Measurements from ENCODE around the gene ERP29. TPM values are rescaled to one million over a fixed set of nuclear protein-coding genes. Genes with fewer than 3 reads are reported as not detected.
"Not testable (repeated sequence)": the region's sequence is repeated elsewhere in the genome, so short reads cannot be mapped to it uniquely, and the experiment has no call there.

The ERP29 gene
- total RNA-seq, 1 donor from 2014 or later = 101 TPM

GRCh38 chr12:111991946-111992345, 21.3 kb upstream of the ERP29 start:
- Mint-ChIP-seq H3K9me3 (no peaks in the 10 kb centered on the region), H3K4me3 (no peak overlapping the region), H3K27ac (ENCODE audit: unreplicated experiment) (no peak overlapping the region), H3K4me1 (no peaks in the 10 kb centered on the region), H3K36me3 (ENCODE audit: low read depth) (peaks cover 4% of the 10 kb centered on the region), H3K27me3 (ENCODE audit: low read depth) (no peaks in the 10 kb centered on the region)
- no peak for TF ChIP-seq CTCF (conservative IDR thresholded peaks at IDR 0.05)
- no peak for DNase-seq (ENCODE audit: low read depth, low spot score)

- Mint-ChIP-seq H3K4me1 (no peaks in the 10 kb centered on the region), H3K4me3 (no peak overlapping the region)
- no peak for DNase-seq (ENCODE audit: low read depth, low spot score)
Observed at GRCh38 chr12:111992464-111992863, 20.8 kb upstream of the ERP29 start.

GRCh38 chr12:111993292-111994150, 19.7 kb upstream of the ERP29 start:
- Mint-ChIP-seq H3K27me3 (ENCODE audit: low read depth) (no peaks in the 10 kb centered on the region), H3K4me1 (no peaks in the 10 kb centered on the region), H3K36me3 (ENCODE audit: low read depth) (no peaks in the 10 kb centered on the region), H3K9me3 (no peaks in the 10 kb centered on the region), H3K27ac (ENCODE audit: unreplicated experiment) (peak overlapping the region; percentile 64), H3K4me3 (no peak overlapping the region)
- DNase-seq (ENCODE audit: low read depth, low spot score) = no peak
- TF ChIP-seq CTCF (conservative IDR thresholded peaks at IDR 0.05) = no peak

More at GRCh38 chr12:111992464-111992863, 20.8 kb upstream of the ERP29 start:
- no peaks in the 10 kb centered on the region for H3K9me3 Mint-ChIP-seq
- no peak overlapping the region for H3K27ac Mint-ChIP-seq (ENCODE audit: unreplicated experiment)
- TF ChIP-seq CTCF (conservative IDR thresholded peaks at IDR 0.05) = no peak
- peaks cover 4% of the 10 kb centered on the region for H3K36me3 Mint-ChIP-seq (ENCODE audit: low read depth)
- H3K27me3 Mint-ChIP-seq (ENCODE audit: low read depth) = no peaks in the 10 kb centered on the region

GRCh38 chr12:111994211-111995111, 18.8 kb upstream of the ERP29 start:
- H3K36me3 Mint-ChIP-seq (ENCODE audit: low read depth); H3K27ac Mint-ChIP-seq (ENCODE audit: unreplicated experiment); H3K4me1 Mint-ChIP-seq: not testable (repeated sequence)

GRCh38 chr12:111995782-111996480, 17.3 kb upstream of the ERP29 start:
- Mint-ChIP-seq H3K27ac (ENCODE audit: unreplicated experiment) (no peak overlapping the region), H3K4me1 (no peaks in the 10 kb centered on the region), H3K4me3 (no peak overlapping the region), H3K27me3 (ENCODE audit: low read depth) (no peaks in the 10 kb centered on the region), H3K9me3 (no peaks in the 10 kb centered on the region), H3K36me3 (ENCODE audit: low read depth) (no peaks in the 10 kb centered on the region)
- TF ChIP-seq CTCF (conservative IDR thresholded peaks at IDR 0.05) = no peak
- no peak for DNase-seq (ENCODE audit: low read depth, low spot score)

More at GRCh38 chr12:111994211-111995111, 18.8 kb upstream of the ERP29 start:
- not testable (repeated sequence) for DNase-seq (ENCODE audit: low read depth, low spot score); H3K27me3 Mint-ChIP-seq (ENCODE audit: low read depth); H3K9me3 Mint-ChIP-seq; H3K4me3 Mint-ChIP-seq

All from neural crest cell (in vitro differentiated cells).